Thyroid gland (tissue), 4 donors: ENCODE results near the gene ISX. TPM values are rescaled to one million over a fixed set of nuclear protein-coding genes. Genes with fewer than 3 reads are reported as not detected.

Source experiments
- DNase-seq, 2 donors: peaks; one replicate each; pipeline ENCODE4 v3.0.0-alpha.2; 2019
- H3K27ac ChIP-seq, 3 donors: fragments of 200-600 bp; sonication (generic); 1 replicate in 2 of 3; 2 replicates in 1 of 3; pipeline ENCODE4 v1.5.1; 2016 to 2019; ENCODE audit warnings: mild to moderate bottlenecking in 1 of 3, moderate library complexity in 1 of 3
- H3K27me3 ChIP-seq: fragments of 200-600 bp; sonication (generic); one replicate; pipeline ENCODE4 v1.5.1; 2019
- H3K36me3 ChIP-seq, 2 donors: fragments of 200-600 bp; sonication (generic); one replicate each; pipeline ENCODE4 v1.5.1; 2016 to 2019
- H3K4me1 ChIP-seq, 2 donors: fragments of 200-600 bp; sonication (generic); one replicate each; pipeline ENCODE4 v1.5.1; 2017 to 2019
- H3K4me3 ChIP-seq, 3 donors: fragments of 200-600 bp; sonication (generic); replicated peaks in 1 of 3; 1 replicate in 2 of 3; 2 replicates in 1 of 3; pipeline ENCODE4 v1.5.1; 2016; ENCODE audit warnings: mild to moderate bottlenecking in 1 of 3
- H3K9me3 ChIP-seq: fragments of 200-600 bp; sonication (generic); one replicate; pipeline ENCODE4 v1.5.1; 2017
- POLR2A ChIP-seq, 2 donors: fragments of 450-650 bp; IDR thresholded peaks; one replicate each; pipeline ENCODE4 v1.6.1; 2017; ENCODE audit warnings: antibody characterized with exemption in 2 of 2, mild to moderate bottlenecking in 2 of 2, moderate library complexity in 1 of 2
- WGBS, 2 donors: methylation state at CpG; one replicate each; pipeline ENCODE4 v1.1.5; 2017; 5-methylcytosine and 5-hydroxymethylcytosine counted together
- intact Hi-C: fragments of 100-400 bp; cut with DNase I; formaldehyde crosslinking; loops from one replicate; pipeline ENCODE4 v1.15.1; 2023
- total RNA-seq, 4 donors: library from RNA; depleted of rRNA; stranded (reverse); fragments of >200 nt; gene quantifications; one replicate each; pipeline ENCODE4 v1.2.3, GENCODE V29; 2016
- TF ChIP-seq, protein P1 (sequence below), 6 experiments: fragments of 200-600 bp in 3 of 6; fragments of 450-650 bp in 3 of 6; sonication (generic) in 3 of 6; IDR thresholded peaks; one replicate each; pipeline ENCODE4 v1.5.1; 2016 to 2019; ENCODE audit warnings: antibody characterized with exemption in 6 of 6, mild to moderate bottlenecking in 2 of 6, inconsistent platforms in 1 of 6, moderate library complexity in 1 of 6

Gene ISX
- total RNA-seq, 4 donors from 2014 or later: not detected

DNA sequence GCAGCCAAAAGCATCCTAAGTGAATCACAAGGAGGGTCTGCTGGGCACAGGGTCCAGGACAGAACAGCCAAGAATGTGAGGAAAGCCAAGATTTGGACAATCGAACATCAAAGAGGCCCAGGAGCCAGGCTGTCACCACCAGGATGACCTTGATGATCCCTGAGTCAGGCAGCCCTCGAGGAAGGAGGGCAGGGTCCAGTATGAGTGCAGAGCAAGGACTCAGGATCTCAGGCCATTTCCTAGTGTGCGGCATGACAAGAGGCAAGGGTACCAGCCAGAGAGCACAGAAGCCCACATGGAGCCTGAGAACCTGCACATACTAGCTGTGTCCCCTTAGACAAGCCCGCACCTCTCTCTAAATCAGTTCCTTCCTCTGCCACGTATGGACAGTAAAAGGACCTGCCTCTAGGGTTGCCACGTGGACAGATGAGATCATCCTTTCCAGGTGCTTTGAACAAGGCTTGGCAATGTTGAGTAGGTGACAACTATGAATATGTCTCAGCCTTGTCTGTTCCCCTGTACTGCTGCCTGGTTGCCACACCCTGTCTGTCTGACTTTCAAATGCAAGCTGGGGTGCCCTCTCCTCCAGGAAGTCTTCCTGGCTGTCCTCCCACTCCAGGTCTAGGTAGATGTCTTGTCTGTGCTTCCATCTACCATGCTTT is 32.2 kb upstream of the ISX start:
- no peaks in the 10 kb centered on the region for H3K4me1 ChIP-seq
- no peaks in the 10 kb centered on the region for H3K36me3 ChIP-seq
- WGBS, 2 donors: 70 to 77% methylated on average over 6 of the region's 6 CpGs
- intact Hi-C loops: no loop called here
- TF ChIP-seq, protein P1, sequence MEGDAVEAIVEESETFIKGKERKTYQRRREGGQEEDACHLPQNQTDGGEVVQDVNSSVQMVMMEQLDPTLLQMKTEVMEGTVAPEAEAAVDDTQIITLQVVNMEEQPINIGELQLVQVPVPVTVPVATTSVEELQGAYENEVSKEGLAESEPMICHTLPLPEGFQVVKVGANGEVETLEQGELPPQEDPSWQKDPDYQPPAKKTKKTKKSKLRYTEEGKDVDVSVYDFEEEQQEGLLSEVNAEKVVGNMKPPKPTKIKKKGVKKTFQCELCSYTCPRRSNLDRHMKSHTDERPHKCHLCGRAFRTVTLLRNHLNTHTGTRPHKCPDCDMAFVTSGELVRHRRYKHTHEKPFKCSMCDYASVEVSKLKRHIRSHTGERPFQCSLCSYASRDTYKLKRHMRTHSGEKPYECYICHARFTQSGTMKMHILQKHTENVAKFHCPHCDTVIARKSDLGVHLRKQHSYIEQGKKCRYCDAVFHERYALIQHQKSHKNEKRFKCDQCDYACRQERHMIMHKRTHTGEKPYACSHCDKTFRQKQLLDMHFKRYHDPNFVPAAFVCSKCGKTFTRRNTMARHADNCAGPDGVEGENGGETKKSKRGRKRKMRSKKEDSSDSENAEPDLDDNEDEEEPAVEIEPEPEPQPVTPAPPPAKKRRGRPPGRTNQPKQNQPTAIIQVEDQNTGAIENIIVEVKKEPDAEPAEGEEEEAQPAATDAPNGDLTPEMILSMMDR (IDR thresholded peaks at IDR 0.05): no peak
- H3K27ac ChIP-seq: no peak overlapping the region
- H3K4me3 ChIP-seq: no peak overlapping the region
- no peaks in the 10 kb centered on the region for H3K27me3 ChIP-seq
- DNase-seq: no peak
- no peaks in the 10 kb centered on the region for H3K9me3 ChIP-seq

DNA sequence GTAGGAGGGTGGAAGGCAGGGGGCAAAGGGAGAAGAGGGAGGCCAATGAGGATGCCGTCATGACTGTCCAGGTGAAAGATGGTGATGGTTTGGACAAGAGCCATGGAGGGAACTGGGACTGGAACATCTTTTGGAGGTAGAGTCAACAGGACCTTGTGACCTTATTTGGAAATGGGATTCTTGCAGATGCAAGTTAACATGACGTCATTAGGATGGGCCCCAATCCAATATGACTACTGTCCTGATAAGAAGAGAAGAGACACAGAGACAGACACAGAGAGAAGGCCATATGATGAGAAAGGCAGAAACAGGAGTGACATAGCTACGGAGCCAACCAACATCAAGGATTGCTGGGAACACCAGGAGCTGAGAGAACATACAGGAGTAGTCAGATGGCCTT is 31.0 kb upstream of the ISX start:
- Histone ChIP-seq H3K4me1 (no peaks in the 10 kb centered on the region), H3K27ac (no peak overlapping the region), H3K4me3 (no peak overlapping the region), H3K27me3 (no peaks in the 10 kb centered on the region), H3K36me3 (no peaks in the 10 kb centered on the region), H3K9me3 (no peaks in the 10 kb centered on the region)
- intact Hi-C loops: no loop called here
- DNase-seq: no peak
- 42 to 57% methylated on average over 3 of the region's 3 CpGs for WGBS, 2 donors
- TF ChIP-seq, protein P1 (IDR thresholded peaks at IDR 0.05): no peak
- TF ChIP-seq POLR2A (IDR thresholded peaks at IDR 0.05): no peak

- no peak for TF ChIP-seq POLR2A (IDR thresholded peaks at IDR 0.05)
- TF ChIP-seq, protein P1 (IDR thresholded peaks at IDR 0.05): no peak
- H3K36me3 ChIP-seq: no peaks in the 10 kb centered on the region
- H3K27ac ChIP-seq: no peak overlapping the region
- H3K4me3 ChIP-seq: no peak overlapping the region
- WGBS, 2 donors: 61 to 65% methylated on average over 4 of the region's 4 CpGs
- DNase-seq: no peak
- no peaks in the 10 kb centered on the region for H3K9me3 ChIP-seq
- intact Hi-C loops: no loop called here
- H3K27me3 ChIP-seq: no peaks in the 10 kb centered on the region
- H3K4me1 ChIP-seq: no peaks in the 10 kb centered on the region
Observed at GRCh38 chr22:35037089-35037488, 28.9 kb upstream of the ISX start.

DNA sequence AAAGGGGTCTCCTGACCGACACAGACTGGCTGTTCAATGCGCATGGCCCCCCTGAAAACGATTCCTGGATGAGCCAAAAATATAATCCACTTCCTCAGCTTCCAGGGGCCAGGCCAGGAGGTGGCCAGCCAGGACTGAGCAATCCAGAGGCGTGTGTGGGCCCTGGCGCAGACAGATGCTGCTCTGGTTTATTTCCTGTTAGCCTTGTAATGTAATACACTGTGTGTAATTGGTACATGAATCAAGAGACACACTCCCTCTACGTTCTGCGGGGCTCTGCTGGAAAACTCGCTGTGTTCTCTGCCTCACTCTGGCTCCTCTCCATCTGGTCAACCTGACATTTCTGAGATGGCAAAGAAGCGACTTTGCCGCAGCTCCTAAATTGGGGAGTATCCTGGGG is 26.3 kb upstream of the ISX start:
- intact Hi-C loops: no loop called here
- no peaks in the 10 kb centered on the region for H3K4me1 ChIP-seq
- TF ChIP-seq POLR2A (IDR thresholded peaks at IDR 0.05): no peak
- TF ChIP-seq, protein P1 (IDR thresholded peaks at IDR 0.05): no peak
- H3K9me3 ChIP-seq: no peaks in the 10 kb centered on the region
- no peak overlapping the region for H3K4me3 ChIP-seq
- no peaks in the 10 kb centered on the region for H3K36me3 ChIP-seq
- no peak overlapping the region for H3K27ac ChIP-seq
- WGBS, 2 donors: 57 to 69% methylated on average over 9 to 10 of the region's 10 CpGs
- no peak for DNase-seq
- no peaks in the 10 kb centered on the region for H3K27me3 ChIP-seq

GRCh38 chr22:35043252-35043933 is 22.6 kb upstream of the ISX start:
- Histone ChIP-seq H3K9me3 (no peaks in the 10 kb centered on the region), H3K27ac (no peak overlapping the region), H3K27me3 (no peaks in the 10 kb centered on the region), H3K4me1 (no peaks in the 10 kb centered on the region), H3K4me3 (no peak overlapping the region), H3K36me3 (no peaks in the 10 kb centered on the region)
- DNase-seq: no peak
- intact Hi-C loops: no loop called here
- WGBS, 2 donors: 65 to 69% methylated on average over 5 to 6 of the region's 6 CpGs
- TF ChIP-seq POLR2A (IDR thresholded peaks at IDR 0.05): no peak
- TF ChIP-seq, protein P1 (IDR thresholded peaks at IDR 0.05): no peak
